ENCODE measurements around the gene SAMD11.
A peak's percentile ranks its signal among the peaks of the same experiment; 100 is the strongest.

Gene SAMD11

GRCh38 chr1:965526-966134, 41.9 kb downstream of the SAMD11 start:
- no peak for DNase-seq (ENCODE audit: low read depth in 1 of 2, low spot score in 1 of 2)
- Histone ChIP-seq H3K4me3 (replicated peaks; ENCODE audit: insufficient read depth, low read length) (no peak overlapping the region), H3K27ac (replicated peaks) (no peak overlapping the region), H3K27me3 (ENCODE audit: insufficient read depth, poor library complexity, severe bottlenecking) (peaks cover 3% of the 10 kb centered on the region)
- TF ChIP-seq SPI1 (IDR thresholded peaks at IDR 0.05; ENCODE audit: borderline replicate concordance, low read depth) (no peak), CTCF (IDR thresholded peaks at IDR 0.05; ENCODE audit: insufficient read depth, low read length) (no peak)

GRCh38 chr1:966135-966703, 42.5 kb downstream of the SAMD11 start, which contains the start of gene PLEKHN1:
Gene PLEKHN1 (plus strand): TSS chr1:966482. CDS start chr1:966532, 50 bp downstream.
- Histone ChIP-seq H3K4me3 (replicated peaks; ENCODE audit: insufficient read depth, low read length) (peak within 1 kb of the TSS; percentile 46), H3K27ac (replicated peaks) (no peak within 1 kb of the TSS), H3K27me3 (ENCODE audit: insufficient read depth, poor library complexity, severe bottlenecking) (peaks cover 6% of the 10 kb centered on the region)
- no peak for DNase-seq (ENCODE audit: low read depth in 1 of 2, low spot score in 1 of 2)
- TF ChIP-seq POLR2AphosphoS5 (IDR thresholded peaks at IDR 0.05; ENCODE audit: low read depth) (no peak), SPI1 (IDR thresholded peaks at IDR 0.05; ENCODE audit: borderline replicate concordance, low read depth) (no peak), GABPA (IDR thresholded peaks at IDR 0.05; ENCODE audit: low read depth) (no peak), REST (IDR thresholded peaks at IDR 0.05; ENCODE audit: insufficient replicate concordance, low read depth) (no peak), CTCF (IDR thresholded peaks at IDR 0.05; ENCODE audit: insufficient read depth, low read length) (no peak)

- H3K27ac ChIP-seq (replicated peaks), result no peak overlapping the region
- peaks cover 12% of the 10 kb centered on the region for H3K27me3 ChIP-seq (ENCODE audit: insufficient read depth, poor library complexity, severe bottlenecking)
- H3K4me3 ChIP-seq (replicated peaks; ENCODE audit: insufficient read depth, low read length), result peak overlapping the region; percentile 46
These were observed 43.1 kb downstream of the SAMD11 start for GRCh38 chr1:966704-967300.

More at GRCh38 chr1:966704-967300, 43.1 kb downstream of the SAMD11 start:
- TF ChIP-seq GABPA (IDR thresholded peaks at IDR 0.05; ENCODE audit: low read depth) (no peak), POLR2AphosphoS5 (IDR thresholded peaks at IDR 0.05; ENCODE audit: low read depth) (no peak), SPI1 (IDR thresholded peaks at IDR 0.05; ENCODE audit: borderline replicate concordance, low read depth) (no peak), REST (IDR thresholded peaks at IDR 0.05; ENCODE audit: insufficient replicate concordance, low read depth) (no peak), CTCF (IDR thresholded peaks at IDR 0.05; ENCODE audit: insufficient read depth, low read length) (no peak)
- DNase-seq (ENCODE audit: low read depth in 1 of 2, low spot score in 1 of 2), result peak in 1 of 2 experiments; percentile 50
